Testis (tissue), 2 donors: ENCODE measurements around the gene CBX2.

Experiments used
- POLR2A ChIP-seq: fragments of 450-650 bp; IDR thresholded peaks from one replicate; pipeline ENCODE4 v1.6.1; 2017; ENCODE audit warnings: antibody characterized with exemption, mild to moderate bottlenecking, moderate library complexity
- TF ChIP-seq, protein P1 (sequence below), 3 experiments: fragments of 450-650 bp in 2 of 3; fragments of 200-600 bp in 1 of 3; sonication (generic) in 1 of 3; IDR thresholded peaks; one replicate each; pipeline ENCODE4 v1.5.1; 2016 to 2019; ENCODE audit warnings: antibody characterized with exemption in 3 of 3, mild to moderate bottlenecking in 2 of 3, moderate library complexity in 1 of 3

DNA sequence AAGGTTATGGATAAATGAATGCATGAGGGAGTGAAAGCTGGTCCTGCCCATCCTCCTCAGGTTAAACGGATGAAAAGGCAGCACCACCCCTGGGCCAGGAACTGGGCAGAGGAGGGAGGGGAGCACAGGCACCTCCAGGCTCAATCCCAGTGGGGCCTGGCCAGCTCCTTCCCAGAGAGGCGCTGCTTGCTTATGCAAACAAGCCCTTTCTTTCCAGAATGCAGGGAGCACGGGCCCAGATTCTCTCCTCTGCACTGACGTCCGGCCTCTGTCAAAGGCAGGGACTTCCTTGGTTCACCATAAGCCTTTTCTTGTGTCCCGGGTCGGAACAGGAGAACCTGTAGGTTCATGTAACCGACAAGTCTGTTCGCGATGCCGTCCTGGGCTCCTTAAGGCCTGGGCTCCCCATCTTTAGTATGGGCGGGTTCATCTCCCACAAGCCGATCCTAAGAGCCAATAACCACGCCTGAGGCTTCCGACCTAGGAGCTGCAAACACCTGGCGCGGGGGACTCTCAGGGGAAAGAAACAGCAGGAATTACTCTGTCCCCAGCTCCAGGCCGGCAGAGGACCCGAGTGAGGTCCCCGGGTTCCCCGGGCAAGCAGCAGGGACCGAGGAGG lies 30.9 kb upstream of the CBX2 start:
- TF ChIP-seq, protein P1, sequence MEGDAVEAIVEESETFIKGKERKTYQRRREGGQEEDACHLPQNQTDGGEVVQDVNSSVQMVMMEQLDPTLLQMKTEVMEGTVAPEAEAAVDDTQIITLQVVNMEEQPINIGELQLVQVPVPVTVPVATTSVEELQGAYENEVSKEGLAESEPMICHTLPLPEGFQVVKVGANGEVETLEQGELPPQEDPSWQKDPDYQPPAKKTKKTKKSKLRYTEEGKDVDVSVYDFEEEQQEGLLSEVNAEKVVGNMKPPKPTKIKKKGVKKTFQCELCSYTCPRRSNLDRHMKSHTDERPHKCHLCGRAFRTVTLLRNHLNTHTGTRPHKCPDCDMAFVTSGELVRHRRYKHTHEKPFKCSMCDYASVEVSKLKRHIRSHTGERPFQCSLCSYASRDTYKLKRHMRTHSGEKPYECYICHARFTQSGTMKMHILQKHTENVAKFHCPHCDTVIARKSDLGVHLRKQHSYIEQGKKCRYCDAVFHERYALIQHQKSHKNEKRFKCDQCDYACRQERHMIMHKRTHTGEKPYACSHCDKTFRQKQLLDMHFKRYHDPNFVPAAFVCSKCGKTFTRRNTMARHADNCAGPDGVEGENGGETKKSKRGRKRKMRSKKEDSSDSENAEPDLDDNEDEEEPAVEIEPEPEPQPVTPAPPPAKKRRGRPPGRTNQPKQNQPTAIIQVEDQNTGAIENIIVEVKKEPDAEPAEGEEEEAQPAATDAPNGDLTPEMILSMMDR (IDR thresholded peaks at IDR 0.05) = no peak
- TF ChIP-seq POLR2A = no peak
